Left renal pelvis (tissue), 4 donors: ENCODE data around the gene CDR2. TPM values are rescaled to one million over a fixed set of nuclear protein-coding genes. Genes with fewer than 3 reads are reported as not detected.
"Not testable (repeated sequence)": the region's sequence is repeated elsewhere in the genome, so short reads cannot be mapped to it uniquely, and the experiment has no call there.

ENCODE experiments used
- DNase-seq, 4 donors: peaks; one replicate each; pipeline ENCODE4 v3.0.0-alpha.2; 2013; ENCODE audit warnings: low read depth in 4 of 4, low spot score in 3 of 4
- polyA plus RNA-seq, 4 donors: library from polyadenylated mRNA; unstranded; fragments of 120-200 nt; gene quantifications; one replicate each; pipeline ENCODE4 v1.2.1, GENCODE V29; 2013; ENCODE audit not compliant: insufficient read length in 4 of 4

The CDR2 gene
- polyA plus RNA-seq, 4 donors, result 30.9 to 44.1 (median 33.5) TPM

DNA sequence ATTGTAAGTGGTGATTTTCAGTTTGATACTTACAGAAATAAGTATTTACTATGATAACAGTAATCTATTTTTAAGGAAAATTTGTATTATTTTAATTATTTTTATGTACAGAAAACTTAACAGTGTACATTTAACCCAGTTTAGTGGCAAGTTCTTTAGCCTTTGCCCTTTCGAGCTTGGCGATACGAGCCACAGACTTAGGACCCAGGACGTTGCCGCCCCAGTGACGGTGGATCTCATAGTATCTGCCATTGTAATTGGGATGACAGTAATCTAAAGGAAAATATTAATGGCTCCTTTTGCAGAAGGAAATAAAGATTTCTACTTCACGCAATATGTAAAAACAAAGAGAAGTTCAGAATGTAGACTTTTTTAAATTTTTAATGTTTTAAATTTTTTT lies 5.2 kb upstream of the CDR2 start:
- DNase-seq, result no peak

DNA sequence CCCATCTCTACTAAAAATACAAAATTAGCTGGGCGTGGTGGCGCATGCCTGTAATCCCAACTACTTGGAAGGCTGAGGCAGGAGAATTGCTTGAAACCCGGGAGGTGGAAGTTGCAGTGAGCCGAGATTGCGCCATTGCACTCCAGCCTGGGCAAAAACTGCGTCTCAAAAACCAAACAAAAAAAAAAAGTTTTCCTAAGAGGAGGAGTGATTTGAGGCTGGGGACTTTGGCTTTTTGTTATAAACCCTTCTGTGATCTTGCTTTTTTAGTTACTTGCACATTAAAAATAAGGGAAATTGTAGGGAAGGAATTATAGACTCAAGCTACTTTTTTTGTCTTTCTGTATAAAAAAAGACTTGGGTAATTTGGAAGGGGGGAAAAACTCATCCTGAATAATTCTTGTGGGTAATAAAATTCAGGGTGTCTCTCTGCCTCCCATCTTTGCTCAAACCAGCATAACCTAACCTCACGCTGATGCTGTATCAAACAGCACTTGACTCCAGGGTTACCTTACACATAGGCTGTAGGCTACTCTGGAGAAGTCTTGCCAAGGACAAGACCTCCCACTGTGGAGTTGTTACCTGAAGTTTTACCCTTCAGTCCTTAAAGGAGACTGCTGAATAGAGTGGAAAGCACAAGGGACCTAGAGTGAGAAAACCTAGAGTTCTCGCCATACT lies 1.7 kb upstream of the CDR2 start:
- no peak for DNase-seq

DNA sequence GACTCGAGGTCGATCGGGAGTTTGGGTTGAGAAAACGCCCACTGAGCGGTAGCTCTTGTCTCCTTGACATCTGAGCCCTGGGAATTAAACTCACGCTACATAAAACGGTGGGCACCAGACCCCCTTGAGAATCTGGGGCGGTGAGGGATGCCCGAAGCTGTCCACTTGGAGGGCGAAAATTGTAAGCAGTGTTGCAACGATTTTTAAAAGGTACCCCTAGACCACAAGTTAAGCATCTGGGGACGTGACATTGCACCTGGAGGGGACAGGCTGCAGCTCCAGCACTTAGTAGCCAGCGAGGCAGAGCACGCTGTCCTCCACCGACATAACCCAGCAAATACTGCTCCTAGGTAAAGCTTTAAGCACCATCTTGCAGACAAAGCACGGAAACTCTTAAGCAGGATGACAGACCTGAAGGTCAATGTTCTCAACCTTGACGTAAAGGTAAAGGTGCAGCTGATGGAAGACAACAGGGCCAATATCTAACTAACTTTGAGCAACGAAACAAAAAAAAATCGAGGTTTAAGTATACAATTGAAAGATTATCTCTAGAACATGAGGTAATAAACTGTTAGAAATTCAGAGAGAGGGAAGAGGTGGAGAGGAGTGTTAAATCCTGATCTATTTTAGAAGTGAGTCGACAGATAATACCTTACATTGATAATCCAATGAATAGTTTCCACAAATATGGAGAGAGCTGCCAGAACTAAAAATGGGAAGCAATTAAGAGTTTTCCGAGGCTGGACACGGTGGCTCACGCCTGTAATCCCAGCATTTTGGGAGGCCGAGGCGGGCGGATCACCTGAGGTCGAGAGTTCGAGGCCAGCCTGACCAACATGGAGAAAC lies 921 bp upstream of the CDR2 start:
- DNase-seq, result no peak

DNA sequence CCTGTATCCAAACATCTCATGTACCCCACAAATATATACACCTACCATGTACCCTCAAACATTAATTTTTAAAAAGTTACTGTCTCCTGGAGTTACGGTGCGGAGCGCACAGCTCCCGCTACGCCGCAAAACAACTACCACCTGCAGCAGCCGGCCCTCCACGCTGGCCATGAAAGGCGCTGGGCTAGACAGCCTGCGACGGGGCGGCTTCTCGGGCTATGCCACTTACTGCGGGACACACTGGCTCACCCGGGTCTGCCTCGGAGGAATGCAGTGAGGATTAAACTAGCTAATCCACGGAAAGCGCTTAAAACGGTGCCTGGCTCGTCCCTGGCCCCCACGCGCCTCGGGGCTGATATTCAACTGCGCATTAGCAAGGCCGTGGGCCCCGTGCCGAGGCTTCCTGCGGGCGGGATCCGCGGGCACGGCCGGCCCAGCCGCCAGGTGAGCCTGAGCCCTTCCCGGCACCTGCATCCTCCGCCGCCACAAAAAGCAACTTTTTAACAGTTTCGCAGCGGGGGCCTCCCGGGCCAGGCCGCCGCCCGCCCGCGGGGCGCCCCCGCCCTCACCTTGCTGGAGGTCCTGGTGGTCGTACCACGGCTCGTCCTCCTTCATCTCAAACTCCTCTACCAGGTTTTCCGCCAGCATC lies 633 bp downstream of the CDR2 start:
- DNase-seq, result no peak

DNA sequence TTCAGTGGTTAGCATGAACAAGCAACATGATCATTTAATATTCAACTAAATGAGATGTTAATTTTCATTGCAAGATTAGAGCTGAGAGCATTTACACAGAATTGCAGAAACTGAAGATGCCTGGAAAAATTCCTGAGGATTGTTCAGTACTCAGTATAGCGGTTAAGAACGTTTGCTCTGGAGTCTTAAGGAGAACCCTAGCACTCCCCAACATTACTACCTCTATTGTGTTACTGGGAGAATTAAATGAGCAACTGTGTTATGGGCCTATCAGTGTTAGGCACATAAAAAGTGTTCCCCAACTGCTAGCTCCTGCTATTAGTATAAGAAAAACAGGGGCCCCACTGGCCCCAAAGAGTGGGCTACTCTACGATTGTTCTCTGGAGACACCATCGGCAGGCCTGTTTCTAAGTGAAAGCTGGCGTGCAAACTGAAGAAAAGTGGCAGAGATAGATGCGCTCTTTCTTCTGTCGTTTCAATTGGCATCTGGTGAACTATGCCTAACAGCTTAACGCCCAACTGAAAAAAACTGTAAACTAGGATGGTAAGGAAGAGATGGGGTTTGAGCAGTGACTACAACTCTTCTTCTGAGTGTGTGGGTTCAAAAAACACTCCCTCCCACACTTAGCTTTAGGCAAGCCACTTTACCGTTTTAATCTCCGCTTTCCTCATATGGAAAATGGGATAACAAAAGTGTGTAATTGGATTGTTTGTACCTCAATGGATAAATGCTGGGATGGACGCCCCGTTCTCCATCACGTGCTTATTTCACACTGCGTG lies 1.3 kb downstream of the CDR2 start:
- no peak for DNase-seq

DNA sequence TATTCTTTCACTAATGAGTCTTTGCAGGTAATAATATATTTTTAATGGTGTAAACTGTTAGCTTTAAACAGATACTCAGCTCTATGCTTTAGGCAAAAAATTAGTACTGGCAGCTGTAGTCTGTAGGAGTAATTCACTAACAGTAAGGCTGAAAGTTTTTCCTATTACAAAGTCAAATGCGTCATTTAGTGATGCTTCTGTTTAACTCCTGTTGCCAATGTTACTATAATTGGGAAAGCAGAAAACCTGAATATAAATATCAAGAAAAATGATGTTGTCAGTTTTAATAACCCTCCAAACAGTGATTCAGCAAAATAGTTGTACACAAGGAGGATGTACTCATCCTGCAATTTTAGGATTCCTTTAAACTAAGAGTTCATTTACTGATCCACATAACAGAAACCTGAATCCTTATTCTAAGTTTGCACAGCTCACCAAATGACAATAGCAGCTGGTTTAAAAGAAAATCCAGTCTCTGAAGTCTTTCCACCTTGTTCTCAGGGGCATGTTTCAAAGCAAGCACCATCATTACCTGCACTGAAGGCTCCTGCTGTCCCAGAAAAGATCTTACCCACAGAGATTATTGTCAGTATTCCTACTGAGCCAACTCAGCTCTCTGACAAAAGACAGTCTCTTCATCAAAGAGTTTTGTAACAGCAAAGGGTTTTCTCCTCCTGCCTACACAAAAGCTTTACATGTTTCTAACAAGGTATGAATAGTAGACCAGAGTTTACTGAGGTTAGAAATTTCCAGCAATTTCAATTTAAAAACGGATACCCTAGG lies 4.2 kb downstream of the CDR2 start:
- no peak for DNase-seq

DNA sequence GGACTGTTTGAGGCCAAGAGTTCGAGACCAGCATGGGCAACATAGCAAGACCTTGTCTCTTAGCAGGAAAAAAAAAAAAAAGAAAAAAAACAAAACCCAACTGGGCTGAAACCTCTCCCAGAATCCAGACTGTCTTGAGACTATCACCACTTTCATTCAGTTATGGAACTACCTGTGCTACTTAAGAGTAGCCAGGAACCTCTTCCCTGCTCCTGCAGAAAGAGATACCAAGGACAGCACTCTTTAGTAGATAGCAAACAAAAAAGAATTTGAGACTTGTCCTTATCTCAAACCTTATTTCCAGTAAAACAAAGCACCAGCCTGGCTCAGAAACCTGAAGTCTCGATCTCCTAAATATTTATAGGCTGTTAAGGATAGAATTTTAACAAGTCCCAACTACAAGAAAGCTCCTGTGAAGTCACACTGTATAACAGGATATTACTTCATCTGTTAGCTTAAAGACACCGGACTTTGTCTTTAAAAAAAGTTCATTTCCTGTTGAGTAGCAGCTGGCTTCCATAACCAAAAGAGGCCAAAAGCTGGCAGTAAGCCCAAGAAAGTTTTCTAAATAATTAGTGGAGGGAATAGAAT lies 5.1 kb downstream of the CDR2 start:
- DNase-seq, result peak in 1 of 4 donors; percentile 62

DNA sequence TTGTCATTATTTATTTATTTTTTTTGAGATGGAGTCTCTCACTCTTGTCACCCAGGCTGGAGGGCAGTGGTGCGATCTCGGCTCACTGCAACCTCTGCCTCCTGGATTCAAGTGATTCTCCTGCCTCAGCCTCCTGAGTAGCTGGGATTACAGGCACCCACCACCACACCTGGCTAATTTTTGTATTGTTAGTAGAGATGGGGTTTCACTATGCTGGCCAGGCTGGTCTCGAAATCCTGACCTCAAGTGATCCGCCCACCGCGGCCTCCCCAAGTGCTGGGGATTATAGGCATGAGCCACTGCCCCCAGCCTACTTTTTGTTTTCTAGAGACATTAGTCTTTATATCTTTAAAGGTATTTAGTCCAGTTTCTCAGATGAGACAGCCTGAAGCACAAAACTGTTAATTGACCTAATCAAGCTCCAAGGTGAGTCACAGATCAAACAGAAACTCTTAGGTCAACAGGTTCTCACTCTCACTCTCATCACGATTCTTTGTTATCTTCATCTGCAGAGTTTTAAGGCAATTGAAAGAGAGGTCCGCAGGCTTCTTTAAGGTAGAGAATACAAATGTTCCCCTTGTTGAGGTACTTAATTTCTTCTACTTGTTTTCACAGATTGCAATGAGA lies 6.1 kb downstream of the CDR2 start:
- not testable (repeated sequence) for DNase-seq

DNA sequence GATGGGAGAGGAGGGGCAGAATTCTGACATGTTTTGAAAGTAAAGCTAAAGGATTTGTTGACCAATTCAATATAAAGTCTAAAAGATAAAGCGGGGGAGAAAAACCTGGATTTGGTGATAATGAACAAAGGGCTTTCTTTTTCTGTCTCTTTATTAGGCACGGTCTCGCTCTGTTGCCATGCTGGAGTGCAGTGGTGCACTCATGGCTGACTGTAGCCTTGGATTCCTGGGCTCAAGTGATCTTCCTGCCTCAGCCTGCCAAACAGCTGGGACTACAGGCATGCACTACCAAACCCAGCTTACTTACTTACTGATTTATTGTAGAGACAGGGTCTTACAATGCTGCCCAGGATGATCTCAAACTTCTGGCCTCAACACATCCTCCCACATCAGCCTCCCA lies 7.5 kb downstream of the CDR2 start:
- DNase-seq, result no peak

DNA sequence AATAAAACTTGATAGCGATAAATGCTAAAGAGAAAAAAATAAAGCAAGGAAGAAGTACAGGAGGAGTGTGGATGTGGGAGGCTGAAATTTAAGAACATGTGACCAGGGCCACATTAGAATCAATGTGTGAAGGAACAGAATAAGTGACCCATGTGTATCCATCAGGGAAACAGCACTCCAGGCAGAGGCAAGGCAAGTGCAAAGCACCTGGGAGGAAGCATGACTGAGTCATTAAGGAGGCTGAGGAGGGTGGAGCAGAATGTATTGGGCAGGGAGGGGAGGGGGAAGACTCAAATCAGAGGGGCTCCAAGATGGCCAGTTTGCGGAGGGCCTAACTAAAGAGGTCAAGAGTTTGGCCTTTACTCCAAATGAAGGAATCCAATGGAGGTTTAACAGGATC lies 8.0 kb downstream of the CDR2 start:
- no peak for DNase-seq

DNA sequence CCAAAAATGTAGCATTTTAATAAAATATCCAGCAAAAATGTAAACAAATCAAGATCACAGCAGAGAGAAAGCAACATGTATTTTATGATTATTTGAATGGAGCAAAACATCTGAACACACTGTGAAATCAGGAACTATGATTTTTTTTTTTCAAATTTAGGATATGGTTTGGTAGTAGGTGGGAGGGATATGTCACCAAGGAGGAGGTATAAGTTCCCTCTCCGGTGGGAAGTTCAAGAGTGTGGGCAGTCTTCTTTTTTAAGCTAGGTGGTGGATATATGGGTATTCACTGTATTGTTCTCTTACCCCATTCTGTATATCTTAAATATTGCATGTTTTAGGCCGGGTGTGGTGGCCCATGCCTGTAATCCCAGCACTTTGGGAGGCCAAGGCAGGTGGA lies 10.2 kb downstream of the CDR2 start:
- no peak for DNase-seq

DNA sequence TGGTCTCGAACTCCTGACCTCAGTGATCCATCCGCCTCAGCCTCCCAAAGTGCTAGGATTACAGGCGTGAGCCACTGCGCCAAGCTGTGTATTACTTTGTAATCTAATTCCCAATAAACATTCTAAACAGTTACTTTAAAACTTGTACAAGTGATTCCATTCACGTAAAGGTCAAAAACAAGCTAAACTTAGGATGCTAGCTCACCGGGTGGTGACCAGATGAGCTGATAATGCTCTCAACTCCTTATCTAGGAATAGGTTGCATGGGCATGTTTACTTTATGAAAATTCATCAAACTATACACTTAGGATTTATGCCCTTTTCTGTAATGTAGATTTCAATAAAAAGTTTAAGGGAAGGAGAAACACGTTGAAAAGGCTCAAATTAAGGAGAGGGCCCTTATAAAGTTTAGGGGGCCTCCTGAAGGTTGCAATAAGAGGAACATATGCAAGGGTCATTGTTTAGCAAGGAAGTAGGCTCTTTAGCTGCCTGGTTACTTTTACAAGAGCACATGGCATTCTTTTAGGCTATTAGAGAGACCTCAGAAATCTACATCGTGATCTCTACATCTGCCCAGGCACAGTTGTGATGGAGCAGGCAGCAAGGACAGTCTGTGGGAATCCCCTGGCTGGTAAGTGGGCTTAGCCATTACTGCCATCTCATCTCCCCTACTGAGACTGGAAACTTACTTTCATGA lies 13.3 kb downstream of the CDR2 start:
- DNase-seq, result no peak

DNA sequence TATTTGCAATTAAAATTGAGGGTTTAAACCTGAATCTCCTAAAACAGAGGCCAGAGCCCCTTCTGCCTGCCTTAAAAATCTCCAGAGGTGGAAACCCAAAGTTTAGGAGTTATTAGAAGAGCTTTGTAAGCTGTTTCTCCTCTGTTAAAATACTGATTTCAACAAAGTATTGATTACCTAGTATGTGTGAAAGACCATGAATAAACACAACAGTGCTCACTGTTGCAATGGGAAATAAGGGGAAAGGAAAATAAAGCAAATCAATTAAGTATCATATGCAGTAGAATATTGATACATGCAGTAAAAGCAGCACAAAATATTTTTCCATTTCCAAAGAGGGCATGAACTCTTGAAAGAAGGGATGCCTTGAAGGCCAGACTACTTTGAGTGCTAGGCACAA lies 14.7 kb downstream of the CDR2 start:
- DNase-seq, result no peak

DNA sequence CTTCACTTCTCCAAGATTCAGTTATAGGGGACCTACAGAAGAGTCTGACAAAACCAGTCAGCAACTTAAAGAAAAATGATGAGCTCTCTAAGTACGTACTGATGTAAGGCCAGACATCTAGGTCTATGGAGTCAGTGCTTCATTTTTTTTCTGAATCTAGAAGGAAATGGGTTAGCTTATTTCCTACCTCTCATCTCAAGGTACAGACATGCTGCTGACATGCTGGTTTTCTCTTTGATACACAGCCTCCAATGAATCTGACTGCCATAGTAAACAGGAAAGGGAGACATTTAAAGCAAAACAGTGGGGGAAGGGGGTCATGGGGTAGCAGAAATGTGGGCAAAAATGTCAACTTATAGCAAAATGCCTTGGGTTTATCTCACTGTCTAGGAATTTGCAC lies 16.4 kb downstream of the CDR2 start:
- no peak for DNase-seq

DNA sequence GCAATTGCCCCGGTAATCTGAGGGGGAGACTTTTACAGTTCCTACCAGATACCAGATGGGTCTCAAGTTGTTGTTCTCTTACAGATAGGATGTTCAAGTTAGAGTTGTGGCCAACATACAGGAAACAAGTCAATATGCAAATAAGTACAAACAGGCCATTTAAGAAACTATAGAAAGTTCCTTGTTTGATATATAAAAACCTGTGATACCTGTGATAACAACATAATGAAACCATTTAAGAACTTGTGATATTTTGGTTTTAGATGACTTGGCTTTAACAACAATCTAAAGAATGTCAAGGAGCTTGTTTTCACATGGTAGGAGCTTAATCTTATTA lies 16.8 kb downstream of the CDR2 start:
- DNase-seq, result no peak

DNA sequence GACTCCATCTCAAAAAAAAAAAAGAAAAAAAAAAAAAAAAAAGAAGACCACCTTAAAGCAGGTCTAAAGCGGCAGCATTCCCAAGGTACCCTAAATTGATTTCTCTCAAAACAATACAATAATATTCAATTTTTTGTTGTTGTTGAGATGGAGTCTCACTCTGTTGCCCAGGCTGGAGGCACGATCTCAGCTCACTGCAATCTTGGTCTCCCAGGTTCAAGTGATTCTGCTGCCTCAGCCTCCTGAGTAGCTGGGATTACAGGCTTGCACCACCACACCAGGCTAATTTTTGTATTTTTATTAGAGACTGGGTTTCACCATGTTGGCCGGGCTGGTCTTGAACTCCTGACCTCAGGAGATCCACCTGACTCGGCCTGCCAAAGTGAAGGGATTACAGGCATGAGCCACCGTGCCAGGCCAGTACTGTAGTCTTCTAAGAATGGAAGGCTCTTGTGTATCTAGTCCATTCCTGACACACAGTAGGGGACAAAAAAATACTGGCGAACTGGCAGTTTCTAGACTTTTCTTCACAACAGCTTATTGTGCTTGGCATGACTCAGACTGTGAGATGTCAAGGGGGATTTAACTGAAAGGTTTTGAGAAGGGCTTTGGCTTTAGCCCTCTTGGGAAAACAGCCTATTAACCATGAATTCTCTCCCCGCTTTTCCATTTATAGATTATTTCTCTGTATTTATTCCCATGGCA lies 17.3 kb downstream of the CDR2 start:
- DNase-seq, result no peak

DNA sequence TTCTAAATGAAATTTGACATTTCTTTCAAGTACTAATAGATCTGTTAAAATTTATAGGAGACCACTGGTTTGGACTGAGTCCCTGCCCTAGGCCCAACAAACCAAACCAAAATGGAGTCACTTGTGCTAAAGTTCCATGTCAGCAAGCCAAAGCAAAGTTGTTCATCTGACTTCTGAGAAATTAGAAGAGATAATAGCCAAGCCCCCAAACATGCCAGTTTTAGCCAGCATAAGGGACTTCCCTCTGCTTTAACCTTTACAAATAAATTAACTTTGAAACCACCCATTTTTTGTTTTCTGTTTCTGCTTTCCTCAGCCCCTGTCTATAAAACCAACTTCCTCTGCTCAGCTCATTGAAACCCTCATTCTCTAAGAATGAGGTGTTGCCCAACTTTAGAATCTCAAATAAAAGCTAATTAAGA lies 18.9 kb downstream of the CDR2 start:
- no peak for DNase-seq

DNA sequence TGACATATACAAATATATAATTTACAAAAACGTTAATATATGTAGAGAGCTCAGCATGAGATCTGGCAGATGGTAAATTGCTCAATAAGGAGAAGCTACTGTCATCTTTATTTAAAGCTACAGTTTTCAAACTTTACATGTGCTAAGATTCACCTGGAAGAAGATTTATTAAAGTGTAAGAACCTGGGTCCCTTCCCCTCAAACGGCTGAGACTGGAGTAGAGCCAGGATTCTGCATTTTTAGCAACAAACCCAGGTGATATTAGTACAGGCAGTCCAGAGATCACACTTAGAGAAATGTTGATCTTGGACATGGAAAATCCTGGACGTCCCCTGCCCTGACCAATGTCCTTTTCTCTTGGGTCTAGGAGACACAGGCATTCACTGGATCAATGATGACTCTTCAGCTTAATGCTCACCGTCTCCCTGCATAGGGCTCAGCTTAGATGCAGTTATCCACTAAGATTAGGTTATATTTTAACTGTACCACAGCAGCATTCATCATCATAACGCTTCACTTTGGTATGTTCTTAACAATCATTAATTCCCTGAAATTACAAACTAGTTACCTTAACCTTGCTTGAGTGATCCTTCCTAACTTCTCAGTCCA lies 20.4 kb downstream of the CDR2 start:
- DNase-seq, result no peak
